Dendritic cell treated with granulocyte-macrophage colony-stimulating factor and Interleukin-4, amounts not matched to agents 40 ng/mL and 50 ng/mL, for 4 days (primary cell): ENCODE data around the gene RASAL2.

Source experiments
- H3K27ac Mint-ChIP-seq: one replicate; pipeline ENCODE4 v1.8.0; 2022; ENCODE audit warnings: mild to moderate bottlenecking, mixed read lengths
- H3K27me3 Mint-ChIP-seq: one replicate; pipeline ENCODE4 v1.8.0; 2022; ENCODE audit warnings: mild to moderate bottlenecking, mixed read lengths
- H3K36me3 Mint-ChIP-seq: one replicate; pipeline ENCODE4 v1.8.0; 2022; ENCODE audit warnings: low read depth, mixed read lengths
- H3K4me1 Mint-ChIP-seq: one replicate; pipeline ENCODE4 v1.8.0; 2022; ENCODE audit warnings: low read depth, mixed read lengths
- H3K4me3 Mint-ChIP-seq: one replicate; pipeline ENCODE4 v1.8.0; 2022; ENCODE audit warnings: mild to moderate bottlenecking, moderate library complexity, mixed read lengths
- H3K9me3 Mint-ChIP-seq: one replicate; pipeline ENCODE4 v1.8.0; 2022; ENCODE audit warnings: mixed read lengths
- intact Hi-C: fragments of 100-400 bp; cut with micrococcal nuclease; formaldehyde crosslinking; loops from one replicate; pipeline ENCODE4 v1.15.0; 2022

Gene RASAL2

GRCh38 chr1:178520803-178521202 lies 426.9 kb downstream of the RASAL2 start:
- Mint-ChIP-seq H3K27ac (no peak overlapping the region), H3K36me3 (no peaks in the 10 kb centered on the region), H3K4me1 (no peaks in the 10 kb centered on the region), H3K27me3 (peaks cover 1% of the 10 kb centered on the region), H3K9me3 (no peaks in the 10 kb centered on the region), H3K4me3 (no peak overlapping the region)
- intact Hi-C loops: no loop called here

GRCh38 chr1:178521241-178521640 lies 427.3 kb downstream of the RASAL2 start:
- H3K27me3 Mint-ChIP-seq: peaks cover 1% of the 10 kb centered on the region

GRCh38 chr1:178527117-178527516 lies 433.2 kb downstream of the RASAL2 start:
- Mint-ChIP-seq H3K4me1 (no peaks in the 10 kb centered on the region), H3K9me3 (no peaks in the 10 kb centered on the region), H3K27me3 (no peaks in the 10 kb centered on the region), H3K36me3 (no peaks in the 10 kb centered on the region), H3K4me3 (no peak overlapping the region), H3K27ac (no peak overlapping the region)
- intact Hi-C loops: no loop called here

More at GRCh38 chr1:178521241-178521640, 427.3 kb downstream of the RASAL2 start:
- Mint-ChIP-seq H3K36me3 (no peaks in the 10 kb centered on the region), H3K27ac (no peak overlapping the region), H3K4me1 (no peaks in the 10 kb centered on the region), H3K9me3 (no peaks in the 10 kb centered on the region), H3K4me3 (no peak overlapping the region)
- intact Hi-C loops: no loop called here

- no peak overlapping the region for H3K27ac Mint-ChIP-seq
- H3K9me3 Mint-ChIP-seq: no peaks in the 10 kb centered on the region
- H3K36me3 Mint-ChIP-seq: no peaks in the 10 kb centered on the region
- no peaks in the 10 kb centered on the region for H3K4me1 Mint-ChIP-seq
- H3K4me3 Mint-ChIP-seq: no peak overlapping the region
- intact Hi-C loops: no loop called here
- H3K27me3 Mint-ChIP-seq: no peaks in the 10 kb centered on the region
Measured at GRCh38 chr1:178528228-178528952, 434.5 kb downstream of the RASAL2 start.

- Mint-ChIP-seq H3K27me3 (no peaks in the 10 kb centered on the region), H3K9me3 (no peaks in the 10 kb centered on the region), H3K4me1 (no peaks in the 10 kb centered on the region), H3K27ac (no peak overlapping the region), H3K4me3 (no peak overlapping the region), H3K36me3 (no peaks in the 10 kb centered on the region)
- intact Hi-C loops: no loop called here
Measured at GRCh38 chr1:178528953-178529335, 435.0 kb downstream of the RASAL2 start.

- Mint-ChIP-seq H3K9me3 (no peaks in the 10 kb centered on the region), H3K4me3 (no peak overlapping the region), H3K36me3 (no peaks in the 10 kb centered on the region), H3K27me3 (no peaks in the 10 kb centered on the region), H3K27ac (no peak overlapping the region), H3K4me1 (no peaks in the 10 kb centered on the region)
- intact Hi-C loops: loop anchor here (5.0 kb wide), 1 partner anchor 838 kb away; the partner anchor contains the start of gene AXDND1
Measured at GRCh38 chr1:178529364-178530036, 435.6 kb downstream of the RASAL2 start.

- Mint-ChIP-seq H3K4me1 (no peaks in the 10 kb centered on the region), H3K4me3 (no peak overlapping the region), H3K36me3 (no peaks in the 10 kb centered on the region), H3K9me3 (no peaks in the 10 kb centered on the region), H3K27ac (no peak overlapping the region), H3K27me3 (no peaks in the 10 kb centered on the region)
- intact Hi-C loops: loop anchor here (5.0 kb wide), 1 partner anchor 837 kb away; the partner anchor contains the start of gene AXDND1
Measured at GRCh38 chr1:178530037-178530402, 436.1 kb downstream of the RASAL2 start.

GRCh38 chr1:178530502-178530901 lies 436.6 kb downstream of the RASAL2 start:
- Mint-ChIP-seq H3K9me3 (no peaks in the 10 kb centered on the region), H3K27ac (no peak overlapping the region), H3K4me3 (no peak overlapping the region), H3K4me1 (no peaks in the 10 kb centered on the region), H3K27me3 (no peaks in the 10 kb centered on the region), H3K36me3 (no peaks in the 10 kb centered on the region)
- intact Hi-C loops: loop anchor here (5.0 kb wide), 1 partner anchor 837 kb away; the partner anchor contains the start of gene AXDND1

GRCh38 chr1:178531887-178532286 lies 438.0 kb downstream of the RASAL2 start:
- no peaks in the 10 kb centered on the region for H3K27me3 Mint-ChIP-seq
- intact Hi-C loops: loop anchor here (1.0 to 5.0 kb wide), 3 partner anchors 221 to 835 kb away; partner anchors contain the start of gene AXDND1
- no peaks in the 10 kb centered on the region for H3K9me3 Mint-ChIP-seq
- H3K4me3 Mint-ChIP-seq: no peak overlapping the region
- no peaks in the 10 kb centered on the region for H3K4me1 Mint-ChIP-seq
- no peak overlapping the region for H3K27ac Mint-ChIP-seq
- no peaks in the 10 kb centered on the region for H3K36me3 Mint-ChIP-seq

- Mint-ChIP-seq H3K4me3 (no peak overlapping the region), H3K4me1 (no peaks in the 10 kb centered on the region), H3K27me3 (no peaks in the 10 kb centered on the region), H3K9me3 (no peaks in the 10 kb centered on the region), H3K27ac (no peak overlapping the region), H3K36me3 (no peaks in the 10 kb centered on the region)
- intact Hi-C loops: loop anchor here (1.0 to 5.0 kb wide), 3 partner anchors 221 to 835 kb away; partner anchors contain the start of gene AXDND1
Measured at GRCh38 chr1:178532392-178532791, 438.5 kb downstream of the RASAL2 start.

GRCh38 chr1:178533121-178533946 lies 439.4 kb downstream of the RASAL2 start:
- no peaks in the 10 kb centered on the region for H3K4me1 Mint-ChIP-seq
- no peaks in the 10 kb centered on the region for H3K36me3 Mint-ChIP-seq
- no peaks in the 10 kb centered on the region for H3K27me3 Mint-ChIP-seq
- H3K9me3 Mint-ChIP-seq: no peaks in the 10 kb centered on the region
- no peak overlapping the region for H3K4me3 Mint-ChIP-seq
- H3K27ac Mint-ChIP-seq: no peak overlapping the region
- intact Hi-C loops: loop anchor here (5.0 kb wide), 1 partner anchor 834 kb away; the partner anchor contains the start of gene AXDND1
